DMS 273 treated with DMSO at 0.1 percent for 48 hours (cell line): ENCODE results near the gene TPI1.

Experiments
- DNase-seq: peaks from one replicate; lab custom pipeline; 2025; lab: John Stamatoyannopoulos, UW

TPI1 gene

DNA sequence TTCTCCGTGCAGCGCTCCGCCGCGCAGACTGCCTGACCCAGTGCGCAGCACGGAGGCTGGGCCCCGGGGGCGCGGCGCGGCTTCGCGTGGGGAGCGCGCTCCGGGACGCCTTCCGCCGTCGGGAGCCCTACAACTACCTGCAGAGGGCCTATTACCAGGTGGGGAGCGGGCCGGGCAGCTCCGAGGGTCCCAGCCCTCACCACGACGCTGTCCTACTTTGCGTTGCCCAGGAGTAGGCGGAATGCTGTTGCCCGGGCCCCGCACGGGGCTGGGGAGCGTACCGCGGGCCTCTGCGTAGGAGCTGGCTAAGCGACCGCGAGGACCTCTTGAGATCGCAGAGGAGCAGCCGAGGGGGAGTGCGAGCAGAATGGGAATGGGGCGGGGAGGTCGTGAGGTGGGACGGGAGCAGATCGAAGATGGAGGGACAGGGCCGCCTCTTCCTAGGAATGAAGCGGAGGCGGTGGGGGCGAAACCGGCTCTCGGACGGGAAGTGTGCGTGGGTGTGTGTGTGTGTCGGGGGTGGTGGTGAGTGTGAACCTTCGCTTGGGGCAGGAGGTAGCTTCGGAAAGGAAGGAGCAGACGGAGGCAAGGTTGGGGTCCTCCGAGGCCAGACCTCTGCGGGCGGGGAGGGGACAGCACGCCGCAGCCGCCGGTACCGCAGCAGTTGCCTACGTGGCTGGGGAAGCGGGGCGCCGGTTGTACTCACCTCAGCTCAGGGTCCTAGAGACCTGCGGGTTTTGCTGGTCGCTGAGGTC is 38.4 kb upstream of the TPI1 start:
- DNase-seq: no peak

DNA sequence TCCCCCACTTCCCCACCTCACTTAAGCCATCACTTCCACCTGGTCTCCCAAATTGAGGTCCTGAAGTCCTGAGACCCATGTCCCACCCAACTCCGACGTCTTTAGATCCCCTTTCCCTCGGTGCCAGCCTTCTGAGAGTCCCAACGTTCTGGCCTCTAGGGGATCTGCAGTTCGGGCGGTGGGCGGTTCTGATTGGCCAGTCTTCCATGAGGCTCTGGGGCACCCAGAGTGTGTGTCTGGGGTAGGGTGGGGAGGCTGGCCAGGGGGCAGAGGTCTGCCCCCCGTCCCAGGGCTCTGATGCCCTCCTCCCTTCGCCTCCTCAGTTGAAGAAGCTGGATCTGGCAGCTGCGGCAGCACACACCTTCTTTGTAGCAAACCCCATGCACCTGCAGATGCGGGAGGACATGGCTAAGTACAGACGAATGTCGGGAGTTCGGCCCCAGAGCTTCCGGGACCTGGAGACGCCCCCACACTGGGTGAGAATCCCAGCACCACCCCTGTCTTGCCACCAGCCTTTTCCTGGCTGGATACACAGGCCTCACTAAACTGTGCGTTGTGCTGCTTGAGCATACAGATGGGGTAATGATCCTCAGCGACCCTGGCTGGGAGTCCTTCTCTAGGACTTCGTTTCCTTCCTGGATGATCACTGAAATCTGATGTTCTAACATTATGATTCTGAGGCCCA is 37.7 kb upstream of the TPI1 start:
- DNase-seq: no peak

- no peak for DNase-seq
These were observed 36.9 kb upstream of the TPI1 start for GRCh38 chr12:6830286-6830890.

GRCh38 chr12:6830999-6831398 is 36.3 kb upstream of the TPI1 start:
- DNase-seq: no peak

DNA sequence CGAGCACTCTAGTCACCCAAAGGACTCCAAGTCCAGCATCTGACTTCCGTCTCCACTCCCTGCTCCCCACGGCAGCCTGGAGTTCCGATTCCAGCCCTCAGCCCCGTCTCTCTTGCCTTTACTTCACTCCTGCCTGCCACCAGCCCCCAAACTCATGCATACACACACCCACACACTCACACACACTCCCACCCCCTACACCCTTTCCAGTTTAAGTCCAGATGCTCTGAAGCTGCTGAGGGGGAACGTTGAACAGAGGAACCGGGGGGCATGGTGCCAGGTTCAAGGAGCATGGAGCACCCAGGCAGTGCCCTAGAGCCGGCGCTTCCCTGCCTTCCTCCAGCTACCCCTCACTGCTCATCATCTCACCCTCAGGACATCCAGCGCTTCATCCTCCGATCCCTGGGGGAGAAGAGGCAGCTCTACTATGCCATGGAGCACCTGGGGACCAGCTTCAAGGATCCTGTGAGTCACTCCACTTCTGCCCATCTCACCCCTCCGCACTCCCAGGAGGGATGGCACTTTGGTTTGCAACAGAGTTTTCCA is 35.8 kb upstream of the TPI1 start:
- no peak for DNase-seq

DNA sequence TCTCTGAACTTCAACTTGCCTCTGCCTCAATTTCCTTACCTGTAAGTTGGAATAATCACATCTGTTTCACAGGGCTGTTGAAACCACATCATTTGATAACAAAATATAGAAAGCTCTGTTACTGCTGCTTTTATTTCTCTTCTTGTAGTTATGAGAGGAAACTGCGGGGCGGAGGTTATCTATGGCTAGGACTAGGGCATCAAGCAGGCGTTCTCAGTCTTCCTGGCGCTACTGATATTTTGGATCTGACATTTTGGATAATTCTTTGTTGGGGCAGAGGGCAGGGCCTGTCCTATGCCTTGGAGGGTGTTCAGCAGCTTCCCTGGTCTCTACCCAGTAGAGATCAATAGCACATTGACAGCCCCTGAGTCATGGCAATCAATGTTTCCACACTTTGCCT is 35.2 kb upstream of the TPI1 start:
- no peak for DNase-seq

DNA sequence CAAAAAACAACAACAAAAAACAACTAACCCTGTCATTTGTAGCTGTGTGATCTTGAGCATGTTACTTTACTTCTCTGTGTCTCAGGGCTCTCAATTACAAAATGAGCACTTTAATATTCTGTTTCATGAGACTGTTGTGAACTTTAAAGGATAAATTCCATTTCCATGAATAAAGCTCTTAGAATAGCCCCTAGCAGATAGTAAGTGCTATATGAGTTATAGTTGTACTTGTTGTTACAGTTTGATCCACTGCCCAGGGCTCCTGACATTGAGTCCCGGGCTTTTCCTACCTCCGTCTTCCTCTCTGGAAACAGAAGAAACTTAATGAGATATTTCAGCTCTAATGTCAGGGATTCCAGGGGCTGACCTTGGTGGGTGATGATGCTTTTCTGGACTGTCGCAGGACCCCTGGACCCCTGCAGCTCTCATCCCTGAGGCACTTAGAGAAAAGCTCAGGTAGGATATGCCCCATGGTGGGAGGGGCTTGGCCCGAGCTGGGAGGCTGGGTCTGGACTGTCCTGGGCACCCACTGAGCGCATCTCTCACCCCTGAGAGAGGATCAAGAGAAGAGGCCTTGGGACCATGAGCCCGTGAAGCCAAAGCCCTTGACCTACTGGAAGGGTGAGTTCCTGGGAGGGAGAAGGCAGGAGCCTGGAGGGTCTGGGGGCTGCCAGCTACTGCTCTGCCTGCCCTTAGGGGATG is 34.0 kb upstream of the TPI1 start:
- DNase-seq: no peak

- no peak for DNase-seq
These were observed 33.1 kb upstream of the TPI1 start for GRCh38 chr12:6834254-6834653.

DNA sequence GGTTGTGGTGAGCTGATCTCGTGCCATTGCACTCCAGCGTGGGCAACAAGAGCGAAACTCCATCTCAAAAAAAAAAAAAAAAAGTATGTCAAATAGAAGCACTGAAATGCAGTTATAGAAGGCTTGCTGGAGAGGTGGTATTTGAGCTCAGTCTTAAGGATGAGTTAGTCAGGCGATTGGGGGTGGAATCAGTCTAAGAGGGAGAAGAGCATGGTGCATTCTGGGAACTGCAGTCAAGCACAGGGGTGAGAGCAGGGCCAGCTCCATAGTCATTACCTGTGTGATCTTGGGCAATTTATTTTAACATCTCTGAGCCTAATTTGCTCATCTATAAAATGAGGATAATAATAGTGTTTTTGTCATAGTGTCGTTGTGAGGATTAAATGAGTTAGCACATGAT is 32.5 kb upstream of the TPI1 start:
- no peak for DNase-seq

DNA sequence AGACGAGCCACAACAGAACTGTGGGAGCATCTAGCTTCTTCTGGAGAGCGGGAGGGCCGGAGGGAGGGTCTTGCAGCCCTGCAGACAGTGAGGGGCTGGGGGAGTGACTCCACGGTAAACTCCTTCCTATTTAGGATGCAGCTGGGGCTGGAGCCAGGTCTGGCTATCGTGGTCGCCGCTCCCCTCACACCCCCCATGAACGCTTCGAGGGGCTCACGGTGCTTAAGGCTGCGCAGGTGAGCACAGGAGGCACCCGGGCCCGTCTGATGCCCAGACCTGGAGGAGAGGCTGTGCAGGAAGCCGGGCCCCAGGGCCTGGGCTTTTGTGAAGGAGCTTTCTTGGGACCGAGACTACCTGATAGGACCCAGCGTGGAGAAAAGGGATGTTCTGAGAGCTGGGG is 30.5 kb upstream of the TPI1 start:
- DNase-seq: no peak

DNA sequence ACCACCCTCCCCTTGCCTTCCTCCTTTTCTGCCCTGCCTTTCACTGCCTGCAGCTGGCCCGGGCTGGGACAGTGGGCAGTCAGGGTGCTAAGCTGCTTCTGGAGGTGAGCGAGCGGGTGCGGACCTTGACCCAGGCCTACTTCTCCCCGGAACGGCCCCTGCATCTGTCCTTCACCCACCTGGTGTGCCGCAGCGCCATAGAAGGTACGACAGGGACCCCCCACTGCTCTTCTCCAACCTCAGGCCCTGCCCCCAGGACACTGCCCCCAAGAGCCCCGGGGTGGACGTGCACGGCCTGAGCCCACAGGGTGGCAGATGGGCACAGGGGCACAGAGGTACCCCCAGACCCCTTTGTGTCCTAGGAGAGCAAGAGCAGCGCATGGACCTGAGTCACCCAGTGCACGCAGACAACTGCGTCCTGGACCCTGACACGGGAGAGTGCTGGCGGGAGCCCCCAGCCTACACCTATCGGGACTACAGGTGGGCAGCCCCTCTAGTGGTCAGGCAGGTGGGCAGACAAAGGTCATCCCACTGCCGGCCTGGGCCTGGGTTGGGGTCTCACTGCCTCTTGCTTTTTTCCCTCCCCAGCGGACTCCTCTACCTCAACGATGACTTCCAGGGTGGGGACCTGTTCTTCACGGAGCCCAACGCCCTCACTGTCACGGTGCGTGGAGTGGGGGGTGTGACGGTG is 29.8 kb upstream of the TPI1 start:
- DNase-seq: no peak

DNA sequence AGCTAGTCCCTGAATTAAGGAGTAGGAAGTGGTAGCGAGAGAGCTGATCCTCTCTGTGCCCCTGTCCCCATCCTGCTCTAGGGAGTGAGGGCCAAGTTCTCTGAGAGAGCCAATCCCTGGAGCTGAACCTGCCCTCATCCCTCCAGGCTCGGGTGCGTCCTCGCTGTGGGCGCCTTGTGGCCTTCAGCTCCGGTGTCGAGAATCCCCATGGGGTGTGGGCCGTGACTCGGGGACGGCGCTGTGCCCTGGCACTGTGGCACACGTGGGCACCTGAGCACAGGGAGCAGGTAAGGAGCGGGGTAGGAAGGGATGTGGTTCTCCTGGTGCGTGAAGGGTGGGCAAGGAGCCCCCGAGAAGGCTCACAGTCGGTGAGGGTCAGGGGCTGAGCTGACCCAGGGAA is 28.5 kb upstream of the TPI1 start:
- DNase-seq: no peak

GRCh38 chr12:6839482-6840201 is 27.7 kb upstream of the TPI1 start:
- DNase-seq: no peak

DNA sequence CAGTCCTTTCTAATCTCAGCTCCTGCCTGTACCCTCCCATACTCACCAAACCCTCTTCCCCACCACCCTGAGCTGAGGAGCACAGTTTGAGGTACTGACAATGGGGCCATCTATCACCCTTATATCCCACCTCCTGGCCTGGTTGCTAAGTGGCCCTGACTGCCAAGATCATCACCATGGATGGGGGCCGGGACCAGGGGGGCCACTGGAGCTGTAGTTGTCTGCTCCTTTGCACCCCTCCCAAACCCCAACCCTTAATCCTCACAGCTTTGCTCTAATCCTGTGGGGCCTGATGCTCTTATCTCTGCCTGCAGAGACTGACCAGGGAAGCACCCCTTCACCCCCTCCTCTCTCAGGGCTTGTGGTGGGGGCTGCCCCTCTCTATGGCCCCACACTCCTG is 27.0 kb upstream of the TPI1 start:
- no peak for DNase-seq

DNA sequence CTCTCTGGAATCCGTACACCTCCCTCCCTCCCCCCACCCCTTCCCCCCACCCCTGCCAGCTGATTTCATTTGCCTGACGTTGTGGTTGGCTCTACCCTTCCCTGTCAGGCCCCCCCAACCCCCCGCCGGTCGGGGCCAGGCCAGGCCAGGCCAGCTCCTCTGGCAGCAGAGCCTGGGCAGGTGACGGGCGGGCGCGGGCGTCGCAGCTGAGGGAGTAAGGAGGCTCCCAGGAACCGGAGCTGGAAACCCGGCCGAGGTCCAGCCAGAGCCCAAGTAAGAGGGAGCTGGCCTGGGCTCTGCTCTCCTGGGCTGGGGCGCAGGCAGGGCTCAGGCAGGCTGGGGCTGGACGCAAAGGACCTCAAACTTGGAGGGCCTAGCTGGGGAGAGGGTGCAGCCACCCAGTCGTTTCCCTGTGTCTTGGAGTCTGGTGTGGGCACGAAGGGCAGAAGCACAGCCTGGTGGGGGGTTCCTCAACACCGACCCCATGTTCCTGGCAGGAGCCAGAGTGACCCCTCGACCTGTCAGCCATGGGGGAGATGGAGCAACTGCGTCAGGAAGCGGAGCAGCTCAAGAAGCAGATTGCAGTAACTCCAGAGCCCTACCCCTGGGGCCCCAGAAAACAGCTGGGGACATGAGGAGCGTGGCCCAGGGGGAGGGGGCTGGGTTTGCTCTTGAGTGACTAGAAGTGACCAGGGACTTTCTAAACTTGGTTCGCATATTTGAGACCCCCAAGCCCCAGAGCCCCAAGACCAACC is 26.4 kb upstream of the TPI1 start, which contains the start of gene GNB3:
Gene GNB3, plus strand, starts transcription at position 165 of the 755 bp plus-strand sequence. Its CDS starts 363 bp downstream, at position 528.
- no peak for DNase-seq

- no peak for DNase-seq
These were observed 25.3 kb upstream of the TPI1 start for GRCh38 chr12:6842075-6842474.

- DNase-seq: no peak
These were observed 24.0 kb upstream of the TPI1 start for GRCh38 chr12:6843118-6843902.

DNA sequence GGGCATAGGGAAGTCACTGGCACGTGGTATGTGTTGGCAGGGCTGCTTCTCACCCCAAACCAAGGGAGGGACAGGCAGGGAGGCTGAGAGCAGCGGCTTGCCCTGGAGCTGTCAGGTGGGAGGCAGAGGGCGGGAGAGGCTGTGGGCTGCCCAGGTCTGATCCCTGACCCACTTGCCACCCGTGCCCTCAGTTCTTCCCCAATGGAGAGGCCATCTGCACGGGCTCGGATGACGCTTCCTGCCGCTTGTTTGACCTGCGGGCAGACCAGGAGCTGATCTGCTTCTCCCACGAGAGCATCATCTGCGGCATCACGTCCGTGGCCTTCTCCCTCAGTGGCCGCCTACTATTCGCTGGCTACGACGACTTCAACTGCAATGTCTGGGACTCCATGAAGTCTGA is 21.9 kb upstream of the TPI1 start:
- no peak for DNase-seq

- no peak for DNase-seq
These were observed 20.9 kb upstream of the TPI1 start for GRCh38 chr12:6846316-6846869.
